Adipose tissue (tissue), 3 donors: ENCODE data around the gene NTS. TPM values are rescaled to one million over a fixed set of nuclear protein-coding genes. Genes with fewer than 3 reads are reported as not detected.

ENCODE experiments used
- H3K27ac ChIP-seq: one replicate; pipeline ENCODE4 v1.5.1; 2013; ENCODE audit warnings: low read depth, low read length
- WGBS, 3 donors: extraction: QIAGEN DNeasy Blood & Tissue Kit; methylation state at CpG; one replicate each; pipeline ENCODE4 v1.1.7; 2013; 5-methylcytosine and 5-hydroxymethylcytosine counted together
- polyA plus RNA-seq, 3 donors: library from polyadenylated mRNA; stranded (reverse); fragments of 200-250 nt; gene quantifications; one replicate each; pipeline ENCODE4 v1.2.3, GENCODE V29; 2013
- donor health status: healthy with polysubstance abuse.
- donor health status: Bipolar disorder and iron deficiency.
- donor health status: healthy.

The NTS gene
- polyA plus RNA-seq, 3 donors: 0.56 to 2.4 (median 1.0) TPM

DNA sequence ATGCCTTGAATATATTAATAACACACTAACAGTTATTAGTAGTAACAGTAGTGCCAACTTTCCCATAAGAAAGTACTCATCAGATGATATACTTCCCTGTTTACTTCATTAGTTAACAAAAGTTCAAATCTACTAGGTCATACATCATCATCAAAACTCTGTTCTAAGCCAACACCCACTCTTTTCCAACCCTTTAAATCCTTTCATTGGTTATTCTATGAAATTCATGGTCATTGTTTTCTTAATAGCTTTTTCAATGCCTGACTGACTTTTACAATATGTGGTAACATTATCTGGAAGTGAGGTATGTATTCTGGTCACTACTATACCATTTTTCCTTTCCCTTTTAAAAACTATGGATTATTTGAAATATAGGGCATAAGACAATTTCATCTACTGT, 9.7 kb downstream of the NTS start:
- H3K27ac ChIP-seq: no peak overlapping the region

- H3K27ac ChIP-seq: no peak overlapping the region
Measured at GRCh38 chr12:85894653-85895052, 20.6 kb downstream of the NTS start.

DNA sequence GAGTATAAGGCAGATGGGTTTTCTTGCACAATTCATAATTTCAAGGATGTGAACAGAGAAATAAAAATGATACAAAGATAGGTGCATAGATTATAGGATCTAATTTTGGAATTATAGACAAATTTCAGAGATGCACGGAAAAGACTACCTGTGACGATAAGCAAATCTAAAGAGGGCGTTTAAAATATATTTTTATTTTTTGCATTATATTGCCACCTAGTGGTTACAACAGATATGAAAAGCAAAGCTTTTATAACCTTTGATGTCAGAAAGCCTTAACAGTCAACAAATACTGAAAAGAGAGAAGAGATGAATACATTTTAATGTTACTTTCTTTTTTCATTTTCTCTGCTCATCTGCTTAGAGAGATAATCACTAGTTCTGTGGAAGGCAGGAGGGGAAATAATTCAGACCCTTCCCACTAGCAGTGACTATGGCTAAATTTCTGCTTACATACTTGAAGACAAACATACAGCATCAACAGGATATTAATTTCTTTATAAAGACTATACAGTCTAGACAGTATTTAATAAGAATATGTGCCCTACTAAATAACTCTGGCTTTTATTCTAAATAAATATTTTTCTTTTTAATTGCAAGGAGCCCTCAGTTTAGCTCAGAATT, 46.3 kb downstream of the NTS start:
- 1 to 3% (median 1%) methylated on average over 3 of the region's 3 CpGs for WGBS, 3 donors

GRCh38 chr12:85923767-85924331, 49.8 kb downstream of the NTS start:
- no peak overlapping the region for H3K27ac ChIP-seq
- 85 to 87% (median 86%) methylated on average over 1 of the region's 1 CpG for WGBS, 3 donors

More for the DNA sequence above, 46.3 kb downstream of the NTS start:
- no peak overlapping the region for H3K27ac ChIP-seq

GRCh38 chr12:85927166-85927565, 53.1 kb downstream of the NTS start:
- no peak overlapping the region for H3K27ac ChIP-seq

Other genes with a start within 250 kb of the NTS start
- gene RASSF9, start 37.9 kb upstream of the NTS start, polyA plus RNA-seq: 1 to 10 TPM in 1 of 3 donors, under 1 TPM in 2; 0.63 to 2.1 (median 0.86) TPM